Stimulated activated CD4-positive, alpha-beta T cell treated with anti-CD3 and anti-CD28 coated beads, Interleukin-1b, Interleukin-23, amount 100 ng/mL, for 24 hours (primary cell): ENCODE results near the gene PLEKHA8.
"Not testable (repeated sequence)": the region's sequence is repeated elsewhere in the genome, so short reads cannot be mapped to it uniquely, and the experiment has no call there.

Experiments
- DNase-seq, 4 experiments: peaks; one replicate each; pipeline ENCODE4 v3.0.0-alpha.2; 2020; ENCODE audit warnings: low read depth in 4 of 4, low spot score in 1 of 4

The PLEKHA8 gene

DNA sequence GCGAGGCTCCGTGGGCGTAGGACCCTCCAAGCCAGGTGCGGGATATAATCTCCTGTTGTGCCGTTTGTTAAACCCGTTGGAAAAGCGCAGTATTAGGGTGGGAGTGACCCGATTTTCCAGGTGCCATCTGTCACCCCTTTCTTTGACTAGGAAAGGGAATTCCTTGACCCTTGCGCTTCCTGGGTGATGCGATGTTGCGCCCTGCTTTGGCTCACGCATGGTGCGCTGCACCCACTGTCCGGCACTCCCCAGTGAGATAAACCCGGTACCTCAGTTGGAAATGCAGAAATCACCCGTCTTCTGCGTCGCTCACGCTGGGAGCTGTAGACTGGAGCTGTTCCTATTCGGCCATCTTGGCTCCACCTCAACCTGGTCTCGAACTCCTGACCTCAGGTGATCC lies 70.4 kb downstream of the PLEKHA8 start:
- DNase-seq = not testable (repeated sequence)

DNA sequence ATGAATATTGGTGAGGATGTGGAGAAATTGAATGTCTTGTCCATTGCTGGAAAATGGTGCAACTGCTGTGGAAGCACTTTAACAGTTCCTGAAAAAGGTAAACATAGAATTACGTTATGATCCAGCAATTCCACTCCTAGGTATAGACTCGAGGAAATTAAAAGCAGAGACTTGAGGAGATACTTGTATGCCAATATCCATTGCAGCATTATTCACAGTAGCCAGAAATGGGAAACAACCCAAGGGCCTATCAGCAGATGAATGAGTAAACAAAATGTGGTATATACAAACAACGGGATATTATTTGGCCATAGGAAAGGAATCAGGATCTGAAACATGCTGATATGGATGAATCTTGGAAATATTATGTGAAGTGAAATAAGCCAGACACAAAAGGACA lies 74.1 kb downstream of the PLEKHA8 start:
- DNase-seq = no peak

DNA sequence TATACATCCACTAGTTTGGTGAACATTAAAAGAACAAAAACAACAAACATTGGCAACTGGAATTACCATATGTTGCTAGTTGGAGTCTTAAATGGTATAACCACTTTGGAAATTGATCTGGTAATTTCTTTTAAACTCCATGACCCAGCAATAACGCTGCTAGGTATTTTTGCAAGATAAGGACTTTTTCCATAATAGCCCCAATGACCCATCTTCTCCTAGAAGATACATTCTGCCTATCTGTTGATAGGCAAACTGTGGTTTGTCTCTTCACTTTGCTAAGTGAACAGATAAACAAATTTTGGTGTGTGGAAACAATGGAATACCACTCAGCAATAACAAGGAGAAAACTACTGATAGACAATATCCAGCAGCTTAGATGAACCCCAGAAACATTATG lies 75.9 kb downstream of the PLEKHA8 start:
- no peak for DNase-seq

DNA sequence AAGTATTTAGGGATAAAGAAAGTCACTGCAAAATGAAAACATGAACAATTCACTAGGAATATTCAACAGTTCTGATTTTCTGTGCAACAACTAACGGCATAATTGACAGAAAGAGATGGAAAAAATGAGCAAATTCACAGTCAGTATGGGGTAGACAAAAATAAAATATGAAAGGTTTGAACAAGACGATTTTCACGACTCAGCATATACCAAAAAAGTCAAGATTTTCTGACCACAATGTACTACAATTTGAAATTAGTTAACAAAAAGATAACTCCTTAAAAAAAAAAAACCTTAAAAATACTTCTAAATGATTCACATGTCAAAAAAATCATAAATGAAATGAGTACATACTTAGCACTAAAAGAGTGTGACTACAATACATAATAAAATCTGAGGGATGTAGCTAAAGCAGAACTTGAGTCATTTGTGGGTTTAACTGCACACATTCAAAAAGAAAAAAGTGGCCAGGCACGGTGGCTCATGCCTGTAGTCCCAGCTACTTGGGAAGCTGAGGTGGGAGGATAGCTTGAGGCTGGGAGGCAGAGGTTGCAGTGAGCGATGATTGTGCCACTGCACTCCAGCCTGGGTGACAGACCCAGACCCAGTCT lies 84.0 kb downstream of the PLEKHA8 start:
- no peak for DNase-seq

DNA sequence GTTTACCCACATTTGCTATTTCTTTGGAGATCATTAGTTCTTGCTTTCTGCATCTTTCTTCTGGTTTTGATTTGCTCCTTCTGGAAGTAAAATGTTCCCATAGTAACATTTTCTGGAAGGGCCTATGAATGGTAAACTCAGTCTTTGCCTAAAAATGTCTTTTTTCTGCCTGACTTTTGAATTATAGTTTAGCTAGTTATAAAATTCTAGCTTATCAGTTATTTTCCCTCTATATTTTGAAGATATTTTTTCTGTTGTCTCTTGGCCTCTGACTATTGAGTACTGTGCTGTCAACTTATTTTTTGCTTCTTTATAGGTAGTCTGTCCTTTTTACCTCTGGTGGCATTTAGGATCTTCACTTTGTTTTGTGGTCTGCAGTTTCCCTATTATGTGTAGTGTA lies 84.9 kb downstream of the PLEKHA8 start:
- no peak for DNase-seq

DNA sequence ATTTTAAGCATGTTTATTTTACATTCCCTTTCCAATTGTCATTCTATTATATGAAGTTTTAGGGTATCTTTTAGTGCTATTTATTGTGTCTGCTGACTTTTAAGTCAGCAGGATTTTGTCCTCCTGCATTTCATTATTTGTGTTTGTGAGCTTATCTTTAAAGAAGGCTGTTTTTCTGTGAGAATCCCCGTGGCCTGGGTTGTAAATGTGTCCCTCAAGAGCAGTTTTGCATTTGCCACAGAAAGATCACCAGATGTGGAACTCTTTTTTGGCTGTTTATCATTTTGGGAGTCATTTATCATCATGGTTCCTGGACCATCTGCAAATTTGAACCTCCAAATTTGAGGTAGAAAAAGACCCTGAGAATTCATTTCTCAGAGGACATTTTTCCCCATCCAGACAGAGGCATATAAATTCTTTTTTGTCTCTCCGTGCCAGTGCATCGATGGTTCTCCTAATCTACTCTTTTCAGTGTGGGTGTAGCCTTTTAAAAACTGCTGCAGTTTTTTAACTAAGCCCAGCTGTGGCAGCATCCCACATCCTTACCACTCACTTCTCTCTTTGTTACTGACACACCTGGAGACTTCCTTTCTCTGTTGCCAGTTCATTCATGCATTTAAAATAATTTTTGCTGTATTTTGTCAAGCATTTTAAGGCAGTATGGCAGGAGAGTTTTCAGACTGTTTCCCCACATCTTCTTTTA lies 86.5 kb downstream of the PLEKHA8 start:
- no peak for DNase-seq

DNA sequence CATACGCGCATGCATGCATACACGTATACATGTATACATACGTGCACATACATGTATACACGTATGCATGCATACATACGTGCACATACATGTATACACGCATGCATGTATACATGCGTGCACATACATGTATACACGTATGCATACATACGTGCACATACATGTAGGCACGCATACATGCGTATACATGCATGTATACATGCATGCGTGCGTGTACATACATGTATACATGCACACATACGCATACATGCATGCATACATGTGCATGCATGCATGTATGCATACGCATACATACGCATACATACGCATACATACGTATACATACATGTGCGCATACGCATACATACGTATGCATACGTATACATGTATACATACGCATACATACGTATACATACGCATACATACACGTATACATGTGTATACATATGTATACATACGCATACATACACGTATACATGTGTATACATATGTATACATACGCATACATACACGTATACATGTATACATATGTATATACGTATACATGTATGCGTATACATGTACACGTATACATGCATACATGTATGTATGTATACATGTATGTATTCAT lies 87.6 kb downstream of the PLEKHA8 start:
- DNase-seq = no peak

DNA sequence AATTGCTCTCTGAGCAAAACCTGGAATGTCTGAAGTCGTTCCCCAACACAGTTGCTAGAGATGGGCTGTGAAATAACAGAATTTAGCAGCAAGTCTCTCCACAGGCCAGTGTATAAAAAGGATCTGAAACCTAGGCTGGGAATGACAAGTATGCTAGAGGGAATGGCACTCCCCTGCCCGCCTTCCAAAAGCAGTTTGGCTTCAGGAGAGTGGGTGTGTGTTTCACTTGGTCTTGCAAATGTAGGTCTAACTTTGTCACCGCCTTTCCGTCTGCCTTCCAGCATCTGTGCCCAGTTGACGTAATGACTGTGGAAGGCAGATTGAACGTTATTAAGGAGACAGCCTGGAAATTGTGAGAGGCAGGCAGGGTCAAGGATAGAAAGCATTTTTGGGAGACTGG lies 88.6 kb downstream of the PLEKHA8 start:
- DNase-seq = no peak

DNA sequence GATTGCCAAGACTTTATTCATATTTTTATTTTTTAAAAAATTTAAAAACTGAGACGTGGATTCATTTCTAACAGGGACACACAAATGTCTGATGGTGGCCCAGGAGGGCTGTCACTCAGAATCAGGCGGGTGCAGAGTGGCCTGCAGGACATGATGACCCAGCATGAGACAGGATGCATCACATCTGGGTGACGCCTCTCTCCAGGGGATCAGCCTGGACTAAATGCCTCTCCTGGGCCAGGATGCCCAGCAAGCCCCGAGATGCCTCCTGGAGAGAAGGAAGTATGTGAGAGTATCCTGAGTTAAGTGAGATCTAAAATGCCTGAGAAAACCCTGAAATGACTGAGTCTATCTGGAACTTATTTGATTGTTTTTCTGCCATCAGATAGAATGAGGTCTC lies 89.7 kb downstream of the PLEKHA8 start:
- DNase-seq = no peak

DNA sequence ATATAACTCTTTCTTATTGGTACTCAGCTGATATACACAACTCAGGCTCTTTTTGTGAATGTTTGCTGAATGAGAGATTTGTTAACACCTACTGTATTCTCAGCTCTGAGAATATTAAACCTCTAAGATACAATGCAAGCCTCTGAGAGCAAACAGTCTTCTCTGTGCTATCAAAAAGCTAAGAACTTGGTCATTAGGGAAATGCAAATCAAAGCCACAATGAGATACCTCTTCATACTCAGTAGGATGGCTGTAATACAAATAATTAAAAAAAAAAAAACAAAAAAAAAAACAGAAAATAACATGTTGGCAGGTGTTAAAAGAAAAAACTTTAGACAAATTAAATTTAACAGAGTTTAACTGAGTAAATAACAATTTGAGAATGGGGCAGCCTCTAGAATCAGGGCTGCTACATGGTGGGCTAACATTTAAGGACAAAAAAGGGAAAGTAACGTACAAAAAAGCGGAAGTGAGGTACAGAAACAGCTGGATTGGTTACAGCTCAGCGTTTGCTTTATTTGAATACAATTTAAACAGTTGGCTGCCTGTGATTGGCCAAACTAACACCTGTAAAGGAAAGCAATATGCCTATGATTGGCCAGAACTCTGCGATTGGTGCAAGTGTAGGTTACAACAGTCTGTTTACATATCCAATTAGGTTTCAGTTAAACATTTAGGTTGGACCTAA lies 91.8 kb downstream of the PLEKHA8 start:
- DNase-seq = no peak

DNA sequence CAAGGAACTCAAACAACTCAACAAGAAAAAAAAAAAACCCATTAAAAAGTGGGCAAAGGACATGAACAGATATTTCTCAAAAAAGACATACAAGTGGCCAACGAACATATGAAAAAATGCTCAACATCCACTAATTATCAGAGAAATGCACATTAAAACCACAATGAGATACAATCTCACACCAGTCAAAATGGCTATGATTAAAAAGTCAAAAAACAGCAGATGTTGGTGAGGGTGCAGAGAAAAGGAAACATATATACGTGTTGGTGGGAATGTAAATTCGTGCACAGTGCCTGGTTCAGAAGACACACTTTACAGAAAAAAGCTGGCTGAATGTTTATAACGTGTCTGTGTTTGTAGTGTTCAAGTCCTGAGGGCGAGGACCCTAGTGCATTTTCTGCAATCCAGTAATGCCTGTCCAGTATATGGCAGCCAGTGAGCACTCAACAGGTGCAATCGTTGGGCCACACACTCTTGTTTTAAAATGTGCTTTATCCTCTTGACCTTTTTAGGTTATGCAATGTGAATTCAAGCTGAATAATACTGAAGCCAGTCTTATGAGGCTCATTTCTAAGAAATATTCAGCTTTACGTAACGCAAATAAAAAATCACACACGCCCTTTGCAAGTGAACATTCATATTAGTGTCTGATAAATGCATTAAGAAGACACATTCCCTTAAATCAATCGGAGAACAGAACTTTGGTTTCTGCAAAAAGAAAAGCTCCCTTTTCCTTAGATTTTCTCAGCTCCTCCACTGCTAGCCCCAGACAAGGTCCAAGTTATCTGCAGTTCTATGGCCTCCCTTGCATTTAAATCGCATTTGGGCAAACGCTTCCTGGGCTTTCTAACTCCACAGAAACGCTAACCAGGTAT lies 105.8 kb downstream of the PLEKHA8 start:
- no peak for DNase-seq

DNA sequence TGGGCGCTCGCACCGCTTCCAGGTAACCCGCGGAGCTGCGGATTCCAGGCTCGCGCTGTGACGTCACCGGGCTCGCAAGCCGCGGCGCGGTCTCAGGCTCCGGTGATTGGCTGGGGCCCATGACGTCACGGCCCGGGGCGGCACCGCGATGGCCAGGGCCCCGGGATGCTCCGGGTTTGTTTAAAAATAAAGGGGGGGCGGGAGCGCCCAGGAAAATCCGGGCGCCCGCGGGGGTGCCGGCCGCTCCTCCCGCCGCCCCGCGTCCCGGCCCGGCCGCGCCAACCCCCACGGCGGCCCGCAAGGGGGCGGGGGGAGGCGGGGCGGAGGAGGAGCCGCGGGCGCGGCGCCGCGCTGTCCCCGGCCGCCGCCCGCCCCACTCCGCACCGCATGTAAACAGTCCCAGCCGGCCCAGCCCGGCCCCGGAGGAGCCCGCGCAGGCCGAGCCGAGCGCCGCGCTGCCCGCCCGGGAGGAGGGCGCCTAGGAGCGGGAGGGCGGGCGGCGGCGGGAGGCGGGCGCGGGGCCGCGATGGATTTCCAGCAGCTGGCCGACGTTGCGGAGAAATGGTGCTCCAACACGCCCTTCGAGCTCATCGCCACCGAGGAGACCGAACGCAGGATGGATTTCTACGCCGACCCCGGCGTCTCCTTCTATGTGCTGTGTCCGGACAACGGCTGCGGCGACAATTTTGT lies 106.5 kb downstream of the PLEKHA8 start, which contains the start of gene MTURN:
Gene MTURN, plus strand, starts transcription at position 376 of the 690 bp plus-strand sequence. Its CDS starts 151 bp downstream, at position 527.
- DNase-seq = peak; percentile 59 to 80 (median 73)

DNA sequence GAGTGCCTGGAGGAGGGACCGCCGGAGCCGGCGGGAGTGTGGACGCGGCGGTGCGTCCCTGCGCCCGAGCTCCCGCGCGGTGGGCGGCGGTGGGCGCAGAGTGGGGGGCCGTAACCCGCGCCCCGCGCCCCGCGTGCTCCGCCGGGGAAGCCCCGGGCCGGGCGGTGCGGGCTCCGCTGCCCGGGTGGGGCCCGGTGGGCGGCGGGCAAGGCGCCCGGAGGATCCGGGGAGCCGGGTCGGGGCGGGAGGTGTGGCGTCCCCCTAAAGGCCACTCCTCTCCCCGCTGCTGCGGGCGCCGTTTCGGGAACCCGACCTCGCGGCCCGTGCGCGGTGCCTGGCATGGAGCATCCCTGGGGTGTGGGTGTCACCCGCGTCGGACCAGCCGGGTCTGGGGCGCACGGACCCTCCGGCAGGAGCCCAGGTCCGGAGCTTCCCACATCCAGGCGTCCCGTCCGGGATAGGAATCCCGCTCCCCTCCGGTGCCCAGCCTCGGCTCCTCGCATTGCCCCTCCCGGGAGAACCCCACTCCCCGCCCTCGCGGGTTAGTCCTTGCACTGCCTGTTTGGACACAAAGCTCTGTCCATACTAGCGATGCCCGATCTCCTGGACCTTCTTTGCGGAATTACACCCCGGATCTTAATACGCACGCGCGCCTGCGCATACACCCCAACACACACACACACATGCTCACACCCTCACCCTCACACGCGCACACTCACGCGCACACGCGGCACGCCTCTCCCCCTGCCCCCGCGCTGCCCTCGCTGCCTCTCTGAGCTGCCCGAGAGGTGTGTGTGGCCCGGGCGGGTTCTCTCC lies 107.3 kb downstream of the PLEKHA8 start:
- DNase-seq = peak in 2 of 4 experiments; percentile 33 to 34

DNA sequence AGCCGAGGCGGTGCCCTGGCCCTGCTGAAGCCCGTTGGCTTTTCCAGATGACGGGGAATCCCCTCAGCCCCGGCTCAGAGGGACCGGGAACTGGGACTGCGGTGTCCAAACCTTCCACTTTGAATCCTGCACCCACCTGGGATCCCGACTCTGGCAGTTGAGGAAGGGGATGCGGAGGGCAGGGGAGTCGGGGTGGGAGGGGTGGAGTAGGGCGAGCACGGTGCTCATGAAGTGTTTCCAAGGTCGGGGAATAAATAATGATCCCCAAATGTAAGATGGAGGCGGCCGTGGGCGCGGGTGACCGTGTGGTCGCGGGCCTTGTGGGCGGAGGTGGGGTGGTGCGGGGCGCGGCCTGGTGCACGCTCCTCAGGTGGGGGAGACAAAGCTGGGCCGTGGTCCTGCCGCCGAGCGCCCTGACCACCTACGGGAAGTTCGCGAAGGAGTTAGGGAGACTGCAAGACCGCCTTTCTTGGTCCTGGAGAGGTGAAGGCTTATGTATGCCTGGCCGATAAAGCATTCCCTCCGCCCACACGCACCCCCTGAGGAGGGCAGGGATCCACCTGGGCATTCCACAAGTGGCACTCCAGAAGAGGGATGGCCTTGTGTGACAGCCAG lies 108.0 kb downstream of the PLEKHA8 start:
- DNase-seq = no peak

DNA sequence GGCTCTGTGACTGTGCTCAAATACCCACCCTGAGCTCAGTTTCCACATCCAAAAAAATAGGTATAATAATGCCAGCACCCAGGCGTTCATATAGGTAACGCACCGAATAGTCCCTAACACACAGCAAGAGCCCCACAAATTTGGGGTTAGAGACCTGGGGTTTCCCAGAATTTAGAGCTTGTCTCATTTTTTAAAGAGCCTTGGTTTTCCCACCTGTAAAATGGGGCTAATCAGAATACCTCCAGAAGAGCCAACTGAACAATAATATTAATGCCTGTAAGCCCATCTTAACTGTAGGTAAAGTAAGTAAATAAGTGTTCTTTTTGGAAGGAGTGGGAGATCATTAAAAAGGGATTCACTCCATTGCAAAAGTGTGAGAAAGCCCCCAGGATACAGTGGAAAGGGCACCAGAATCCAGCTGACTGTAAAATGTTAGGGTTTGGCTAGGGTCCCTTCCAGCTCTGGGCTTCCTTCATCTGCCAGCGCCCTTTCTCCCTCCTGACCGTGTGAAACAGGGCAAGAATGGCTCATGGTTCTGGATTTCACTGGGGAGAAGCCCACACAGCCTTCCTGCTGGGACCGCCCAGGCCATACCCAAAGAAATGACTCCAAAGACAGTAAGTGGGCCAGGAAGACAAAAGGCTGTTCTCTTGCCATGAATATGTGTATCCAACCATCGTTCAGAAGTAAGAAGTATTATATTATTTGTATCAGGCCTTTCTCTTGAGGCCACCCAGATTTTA lies 108.7 kb downstream of the PLEKHA8 start:
- no peak for DNase-seq

DNA sequence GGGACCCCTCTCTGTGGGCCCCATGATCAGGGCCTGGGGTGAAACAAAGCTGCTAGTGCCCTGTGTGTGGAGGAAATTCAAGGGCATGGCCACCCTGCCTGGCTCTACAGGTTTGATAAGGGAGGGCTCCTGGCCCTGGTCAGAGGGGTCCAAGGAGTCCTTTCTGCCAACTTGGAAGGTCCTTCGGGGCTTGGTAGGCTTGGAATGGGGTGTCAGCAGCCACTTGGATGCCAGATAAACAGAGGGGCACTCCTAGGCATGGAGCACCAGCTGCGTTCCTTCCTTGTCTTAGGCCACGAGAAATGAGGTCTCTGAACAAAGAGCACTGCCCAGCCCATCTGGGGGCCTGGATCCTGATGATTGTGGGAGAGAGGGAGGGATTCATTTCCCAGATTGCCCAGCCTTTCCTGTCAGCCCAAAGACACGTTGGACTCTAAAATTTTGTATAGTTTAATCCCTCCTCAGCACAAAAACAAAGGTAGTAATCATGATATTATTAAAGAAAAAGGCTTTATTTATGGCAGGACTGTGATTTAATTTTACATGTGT lies 111.7 kb downstream of the PLEKHA8 start:
- no peak for DNase-seq

DNA sequence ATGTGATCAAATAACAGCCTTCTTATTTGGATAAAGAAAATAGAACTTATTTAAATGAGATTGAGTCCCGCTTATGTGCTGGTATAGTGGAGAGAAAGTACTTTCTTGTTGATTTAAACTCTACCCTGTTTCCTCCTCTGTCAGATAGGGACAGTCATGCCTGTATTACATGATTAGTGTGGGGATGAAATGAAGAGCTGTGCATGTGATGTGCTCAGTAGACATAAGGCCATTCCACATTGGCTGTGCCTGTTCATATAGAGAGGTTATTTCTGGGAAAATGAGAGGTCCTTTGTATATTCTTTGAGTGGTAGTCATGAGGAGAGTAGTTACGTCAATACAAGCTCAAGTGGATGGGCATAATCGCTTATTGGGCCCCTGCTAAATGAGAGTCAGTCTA lies 112.2 kb downstream of the PLEKHA8 start:
- no peak for DNase-seq

DNA sequence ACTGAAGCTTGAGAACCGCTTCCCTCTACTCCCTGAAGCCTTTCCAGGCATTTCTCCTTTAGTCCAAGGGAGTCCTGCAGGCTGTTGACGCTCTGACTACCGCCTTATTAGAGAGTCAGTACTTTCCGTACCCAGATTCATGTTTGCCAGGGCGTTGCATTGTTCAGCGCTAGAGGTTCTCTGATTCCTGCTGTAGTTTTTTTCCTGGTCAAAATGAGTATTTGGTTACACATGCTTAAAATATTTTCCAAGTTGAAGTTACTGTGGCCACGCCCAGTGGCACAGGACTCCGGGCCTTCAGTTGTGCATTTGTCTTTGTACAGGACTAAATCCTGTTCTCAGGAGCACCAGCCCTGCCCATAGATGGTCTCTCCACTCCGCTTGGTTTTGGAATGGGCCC lies 114.5 kb downstream of the PLEKHA8 start:
- DNase-seq = no peak
